WERI-Rb-1 (cell line): ENCODE results near the gene ADAM21.
"Not testable (repeated sequence)": the region's sequence is repeated elsewhere in the genome, so short reads cannot be mapped to it uniquely, and the experiment has no call there.

Experiments
- DNase-seq: peaks from one replicate; pipeline ENCODE4 v3.0.0-alpha.2; 2020
- H3K27ac ChIP-seq: fragments of 250-450 bp; sonication (Bioruptor Pico); 2 replicates; pipeline ENCODE4 v1.5.1; 2020; ENCODE audit warnings: mild to moderate bottlenecking, moderate library complexity
- H3K27me3 ChIP-seq: fragments of 250-450 bp; sonication (Bioruptor Pico); 2 replicates; pipeline ENCODE4 v1.5.1; 2021; ENCODE audit warnings: mild to moderate bottlenecking, low read depth, moderate library complexity; ENCODE audit not compliant: insufficient read depth, severe bottlenecking
- H3K36me3 ChIP-seq: fragments of 250-450 bp; sonication (Bioruptor Pico); 2 replicates; pipeline ENCODE4 v1.5.1; 2020; ENCODE audit warnings: mild to moderate bottlenecking, moderate library complexity
- H3K4me3 ChIP-seq: 2 replicates; pipeline ENCODE4 v1.5.1; 2011; ENCODE audit warnings: low read depth, mild to moderate bottlenecking, control low read depth, low read length
- H3K9me3 ChIP-seq: fragments of 250-450 bp; sonication (Bioruptor Pico); 2 replicates; pipeline ENCODE4 v1.5.1; 2021; ENCODE audit warnings: mild to moderate bottlenecking, moderate library complexity; ENCODE audit not compliant: severe bottlenecking
- TF ChIP-seq, protein P1 (sequence below): IDR thresholded peaks from 2 replicates; pipeline ENCODE4 v1.5.1; 2011; ENCODE audit warnings: low read depth, mild to moderate bottlenecking, control low read depth, inconsistent platforms, low read length

ADAM21 gene

DNA sequence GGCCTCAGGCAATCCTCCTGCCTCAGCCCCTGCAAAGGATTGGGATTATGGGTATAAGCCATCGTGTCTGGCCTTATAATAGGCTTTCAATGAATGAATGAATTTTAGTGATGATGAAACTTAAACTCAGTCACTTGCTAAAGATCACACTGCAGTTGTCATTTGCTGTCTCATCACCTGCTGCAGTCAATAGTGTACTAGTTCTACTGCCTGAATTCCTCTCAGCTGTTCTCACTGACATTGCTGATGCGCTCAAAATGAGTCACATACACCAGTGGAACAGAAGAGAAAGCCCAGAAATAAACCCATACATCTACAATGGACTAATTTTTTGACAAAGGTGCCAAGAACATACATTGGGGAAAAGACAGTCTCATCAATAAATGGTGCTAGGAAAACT is 29.4 kb upstream of the ADAM21 start:
- no peaks in the 10 kb centered on the region for H3K27me3 ChIP-seq
- H3K9me3 ChIP-seq = no peaks in the 10 kb centered on the region
- no peak for DNase-seq
- H3K27ac ChIP-seq = no peak overlapping the region
- TF ChIP-seq, protein P1, sequence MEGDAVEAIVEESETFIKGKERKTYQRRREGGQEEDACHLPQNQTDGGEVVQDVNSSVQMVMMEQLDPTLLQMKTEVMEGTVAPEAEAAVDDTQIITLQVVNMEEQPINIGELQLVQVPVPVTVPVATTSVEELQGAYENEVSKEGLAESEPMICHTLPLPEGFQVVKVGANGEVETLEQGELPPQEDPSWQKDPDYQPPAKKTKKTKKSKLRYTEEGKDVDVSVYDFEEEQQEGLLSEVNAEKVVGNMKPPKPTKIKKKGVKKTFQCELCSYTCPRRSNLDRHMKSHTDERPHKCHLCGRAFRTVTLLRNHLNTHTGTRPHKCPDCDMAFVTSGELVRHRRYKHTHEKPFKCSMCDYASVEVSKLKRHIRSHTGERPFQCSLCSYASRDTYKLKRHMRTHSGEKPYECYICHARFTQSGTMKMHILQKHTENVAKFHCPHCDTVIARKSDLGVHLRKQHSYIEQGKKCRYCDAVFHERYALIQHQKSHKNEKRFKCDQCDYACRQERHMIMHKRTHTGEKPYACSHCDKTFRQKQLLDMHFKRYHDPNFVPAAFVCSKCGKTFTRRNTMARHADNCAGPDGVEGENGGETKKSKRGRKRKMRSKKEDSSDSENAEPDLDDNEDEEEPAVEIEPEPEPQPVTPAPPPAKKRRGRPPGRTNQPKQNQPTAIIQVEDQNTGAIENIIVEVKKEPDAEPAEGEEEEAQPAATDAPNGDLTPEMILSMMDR = no peak
- H3K4me3 ChIP-seq = no peak overlapping the region
- no peaks in the 10 kb centered on the region for H3K36me3 ChIP-seq

DNA sequence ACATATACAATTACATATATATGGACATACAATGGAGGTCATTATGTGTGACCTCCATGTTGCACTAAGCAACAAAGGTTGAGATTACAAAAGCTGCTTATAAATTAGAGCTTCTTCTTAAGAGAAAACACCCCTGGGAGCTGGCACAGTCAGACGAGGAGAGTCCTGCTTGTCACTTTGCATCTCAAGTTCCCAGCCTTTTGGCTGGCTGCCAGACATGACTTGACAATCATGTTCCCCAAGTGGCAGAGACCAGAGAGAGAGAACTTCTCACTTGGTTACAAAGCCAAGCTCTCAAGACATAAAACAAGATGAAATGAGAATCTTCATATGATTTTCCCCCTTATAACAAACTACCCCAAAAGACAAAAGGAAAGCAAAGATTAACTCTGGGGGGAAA is 26.6 kb upstream of the ADAM21 start:
- no peaks in the 10 kb centered on the region for H3K27me3 ChIP-seq
- TF ChIP-seq, protein P1 = no peak
- DNase-seq = no peak

DNA sequence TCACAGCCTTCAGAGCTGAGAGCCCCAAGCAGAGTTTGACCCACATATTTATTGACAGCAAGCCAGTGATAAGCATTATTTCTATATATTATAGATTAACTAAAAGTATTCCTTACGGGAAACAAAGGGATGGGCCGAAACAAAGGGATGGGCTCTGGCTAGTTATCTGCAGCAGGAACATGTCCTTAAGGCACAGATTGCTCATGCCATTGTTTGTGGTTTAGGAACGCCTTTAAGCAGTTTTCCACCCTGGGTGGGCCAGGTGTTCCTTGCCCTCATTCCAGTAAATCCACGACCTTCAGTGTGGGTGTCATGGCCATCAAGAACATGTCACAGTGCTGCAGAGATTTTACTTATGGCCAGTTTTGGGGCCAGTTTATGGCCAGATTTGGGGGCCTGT is 25.4 kb upstream of the ADAM21 start:
- H3K4me3 ChIP-seq, H3K27me3 ChIP-seq, H3K9me3 ChIP-seq, DNase-seq, H3K36me3 ChIP-seq, H3K27ac ChIP-seq: not testable (repeated sequence)

More for the DNA sequence above, 26.6 kb upstream of the ADAM21 start:
- no peaks in the 10 kb centered on the region for H3K9me3 ChIP-seq
- H3K4me3 ChIP-seq = no peak overlapping the region
- H3K27ac ChIP-seq = no peak overlapping the region
- no peaks in the 10 kb centered on the region for H3K36me3 ChIP-seq

DNA sequence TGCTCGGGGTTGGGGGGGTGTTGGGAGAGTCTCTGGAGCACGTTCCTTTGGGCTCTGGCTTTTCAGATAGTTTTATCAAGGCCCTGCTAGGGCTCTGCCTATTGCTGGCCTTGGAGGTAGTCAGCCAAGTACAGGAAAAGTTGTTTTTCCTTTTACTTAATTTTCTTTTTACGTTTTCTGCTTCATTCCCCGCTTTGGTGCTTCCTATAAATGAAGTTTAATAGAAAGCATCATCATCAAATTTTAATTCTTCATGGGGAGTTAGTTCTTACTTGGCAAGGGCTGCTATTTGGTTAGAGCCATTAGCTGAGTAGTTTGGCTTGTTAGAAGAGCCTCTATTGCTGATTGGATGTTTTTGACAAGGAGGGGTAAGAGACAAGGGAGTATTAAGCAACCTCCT is 15.1 kb upstream of the ADAM21 start:
- no peak for DNase-seq
- H3K36me3 ChIP-seq = no peaks in the 10 kb centered on the region
- peaks cover 8% of the 10 kb centered on the region for H3K9me3 ChIP-seq
- no peak overlapping the region for H3K4me3 ChIP-seq
- TF ChIP-seq, protein P1 = no peak
- no peaks in the 10 kb centered on the region for H3K27me3 ChIP-seq
- H3K27ac ChIP-seq = no peak overlapping the region

DNA sequence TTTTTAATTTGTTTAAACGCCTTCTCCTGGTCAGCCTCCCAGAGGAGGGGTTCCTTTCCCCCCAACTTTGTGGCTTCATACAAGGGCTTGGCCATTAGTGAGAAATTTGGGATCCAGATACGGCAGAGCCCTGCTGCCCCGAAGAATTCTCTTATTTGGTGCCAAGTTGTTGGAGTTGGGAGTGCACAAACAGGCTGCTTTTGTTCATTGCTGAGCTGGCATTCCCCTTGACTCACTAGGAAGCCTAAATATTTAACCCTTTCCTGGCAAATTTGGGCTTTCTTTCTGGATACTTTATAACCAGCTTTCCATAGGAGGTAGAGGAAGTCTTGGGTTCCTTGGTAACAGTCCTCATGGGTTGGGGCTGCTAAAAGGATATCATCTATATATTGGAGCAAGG is 10.3 kb upstream of the ADAM21 start:
- TF ChIP-seq, protein P1 = no peak
- no peak for DNase-seq
- Histone ChIP-seq H3K36me3 (no peaks in the 10 kb centered on the region), H3K27ac (no peak overlapping the region), H3K4me3 (no peak overlapping the region), H3K9me3 (peaks cover 8% of the 10 kb centered on the region), H3K27me3 (no peaks in the 10 kb centered on the region)

DNA sequence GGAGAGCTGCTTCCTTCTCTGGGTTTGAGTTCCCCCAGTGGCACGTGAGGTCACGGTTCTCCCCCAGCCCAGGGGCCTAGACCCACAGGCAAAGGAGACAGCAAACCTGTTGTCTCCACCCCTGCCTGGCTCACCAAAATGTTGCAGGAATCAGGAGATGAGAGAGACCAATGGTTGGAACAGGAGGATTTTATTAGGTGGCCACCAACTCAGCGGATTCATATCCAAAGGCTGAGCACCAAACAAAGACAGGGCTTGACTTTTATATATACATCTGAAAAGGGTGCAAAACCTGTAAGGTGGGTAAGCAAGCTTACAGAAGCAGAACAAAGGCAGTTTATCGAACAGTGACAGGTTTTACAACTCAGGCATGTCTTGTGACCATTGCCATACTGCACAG is 9.2 kb upstream of the ADAM21 start:
- Histone ChIP-seq H3K27me3 (no peaks in the 10 kb centered on the region), H3K9me3 (peaks cover 4% of the 10 kb centered on the region), H3K4me3 (no peak overlapping the region), H3K36me3 (no peaks in the 10 kb centered on the region), H3K27ac (no peak overlapping the region)
- no peak for DNase-seq
- TF ChIP-seq, protein P1 = no peak
